MM.1S (cell line): Measurements from ENCODE around the gene RP2.

Source experiments
- EZH2phosphoT487 ChIP-seq: fragments of 300-600 bp; sonication (generic); IDR thresholded peaks from 2 replicates; pipeline ENCODE4 v1.6.1; 2018; ENCODE audit warnings: antibody characterized with exemption, low read length
- TF ChIP-seq, protein P1 (sequence below): fragments of 300-600 bp; sonication (generic); IDR thresholded peaks from 2 replicates; pipeline ENCODE4 v1.5.1; 2016; ENCODE audit warnings: antibody characterized with exemption, low read length, mixed read lengths

GRCh38 chrX:46918434-46918833 lies 81.6 kb downstream of the RP2 start:
- TF ChIP-seq, protein P1, sequence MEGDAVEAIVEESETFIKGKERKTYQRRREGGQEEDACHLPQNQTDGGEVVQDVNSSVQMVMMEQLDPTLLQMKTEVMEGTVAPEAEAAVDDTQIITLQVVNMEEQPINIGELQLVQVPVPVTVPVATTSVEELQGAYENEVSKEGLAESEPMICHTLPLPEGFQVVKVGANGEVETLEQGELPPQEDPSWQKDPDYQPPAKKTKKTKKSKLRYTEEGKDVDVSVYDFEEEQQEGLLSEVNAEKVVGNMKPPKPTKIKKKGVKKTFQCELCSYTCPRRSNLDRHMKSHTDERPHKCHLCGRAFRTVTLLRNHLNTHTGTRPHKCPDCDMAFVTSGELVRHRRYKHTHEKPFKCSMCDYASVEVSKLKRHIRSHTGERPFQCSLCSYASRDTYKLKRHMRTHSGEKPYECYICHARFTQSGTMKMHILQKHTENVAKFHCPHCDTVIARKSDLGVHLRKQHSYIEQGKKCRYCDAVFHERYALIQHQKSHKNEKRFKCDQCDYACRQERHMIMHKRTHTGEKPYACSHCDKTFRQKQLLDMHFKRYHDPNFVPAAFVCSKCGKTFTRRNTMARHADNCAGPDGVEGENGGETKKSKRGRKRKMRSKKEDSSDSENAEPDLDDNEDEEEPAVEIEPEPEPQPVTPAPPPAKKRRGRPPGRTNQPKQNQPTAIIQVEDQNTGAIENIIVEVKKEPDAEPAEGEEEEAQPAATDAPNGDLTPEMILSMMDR: no peak
- TF ChIP-seq EZH2phosphoT487: no peak
